GM10847 (cell line): ENCODE data around the gene SAMHD1.

ENCODE experiments used
- POLR2A ChIP-seq: IDR thresholded peaks from 2 replicates; pipeline ENCODE4 v1.6.1; 2011; ENCODE audit not compliant: insufficient read length; ENCODE audit errors: extremely low read depth

The SAMHD1 gene

GRCh38 chr20:36951198-36951978, at the start of gene SAMHD1:
SAMHD1 (minus strand) TSS chr20:36951708; CDS start chr20:36951643, 65 bp downstream.
- TF ChIP-seq POLR2A, result peak; percentile 78

- TF ChIP-seq POLR2A, result no peak
Observed at GRCh38 chr20:36998652-36999051, 47.1 kb upstream of the SAMHD1 start.

DNA sequence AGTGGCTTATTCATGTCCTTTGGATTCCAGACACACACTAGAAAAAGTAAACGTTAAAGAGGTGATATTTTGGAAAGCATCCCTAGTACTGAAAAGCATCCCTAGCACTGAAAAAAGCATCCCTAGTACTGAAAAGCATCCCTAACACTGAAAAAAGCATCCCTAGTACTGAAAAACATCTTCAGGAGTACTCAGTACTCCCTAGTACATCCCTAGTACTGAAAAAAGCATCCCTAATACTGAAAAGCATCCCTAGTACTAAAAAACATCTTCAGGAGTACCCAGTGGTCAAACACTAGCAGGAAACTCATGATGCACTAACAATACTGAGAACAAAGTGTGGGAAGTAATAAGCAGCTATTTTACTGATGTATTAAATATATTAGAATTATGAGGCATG, 45.6 kb upstream of the SAMHD1 start:
- TF ChIP-seq POLR2A, result no peak

GRCh38 chr20:36992802-36993334, 41.4 kb upstream of the SAMHD1 start:
- no peak for TF ChIP-seq POLR2A

DNA sequence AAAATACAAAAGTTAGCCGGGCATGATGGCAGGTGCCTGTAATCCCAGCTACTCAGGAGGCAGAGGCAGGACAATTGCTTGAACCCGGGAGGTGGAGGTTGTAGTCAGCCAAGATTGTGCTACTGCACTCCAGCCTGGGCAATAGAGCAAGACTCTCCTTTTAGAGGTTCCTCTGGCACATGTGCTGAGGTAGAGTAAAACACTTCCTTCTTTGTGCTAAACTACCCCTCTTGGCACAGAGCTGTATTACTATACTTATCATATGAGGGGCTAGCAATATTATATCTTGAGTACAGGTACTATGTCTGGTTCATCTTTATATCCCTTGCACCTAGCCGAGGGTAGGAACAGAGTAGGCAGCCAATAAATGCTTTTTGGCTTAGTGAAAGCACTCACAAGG, 40.2 kb upstream of the SAMHD1 start:
- no peak for TF ChIP-seq POLR2A

GRCh38 chr20:36989797-36990196, 38.3 kb upstream of the SAMHD1 start:
- no peak for TF ChIP-seq POLR2A

DNA sequence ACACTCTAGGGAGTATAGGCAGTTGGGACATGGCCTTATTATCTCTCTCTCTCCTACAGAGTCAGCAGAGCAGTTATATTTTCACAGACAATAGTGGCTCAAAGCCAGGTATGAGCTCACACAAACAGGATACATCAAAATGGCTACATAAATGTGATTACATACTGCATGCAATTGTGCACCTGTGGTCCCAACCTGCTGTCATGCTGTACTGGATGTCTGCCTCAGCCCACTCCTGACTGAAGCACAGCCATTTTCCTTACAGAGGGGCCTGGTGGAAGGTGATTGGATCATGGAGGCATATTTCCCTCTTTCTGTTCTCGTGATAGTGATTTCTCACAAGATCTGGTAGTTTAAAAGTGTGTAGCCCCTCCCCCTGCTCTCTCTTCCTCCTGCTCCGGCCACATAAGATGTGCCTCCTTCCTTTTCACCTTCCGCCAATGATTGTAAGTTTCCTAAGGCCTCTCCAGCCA, 37.0 kb upstream of the SAMHD1 start:
- no peak for TF ChIP-seq POLR2A

GRCh38 chr20:36984257-36984638, 32.7 kb upstream of the SAMHD1 start:
- TF ChIP-seq POLR2A, result no peak

DNA sequence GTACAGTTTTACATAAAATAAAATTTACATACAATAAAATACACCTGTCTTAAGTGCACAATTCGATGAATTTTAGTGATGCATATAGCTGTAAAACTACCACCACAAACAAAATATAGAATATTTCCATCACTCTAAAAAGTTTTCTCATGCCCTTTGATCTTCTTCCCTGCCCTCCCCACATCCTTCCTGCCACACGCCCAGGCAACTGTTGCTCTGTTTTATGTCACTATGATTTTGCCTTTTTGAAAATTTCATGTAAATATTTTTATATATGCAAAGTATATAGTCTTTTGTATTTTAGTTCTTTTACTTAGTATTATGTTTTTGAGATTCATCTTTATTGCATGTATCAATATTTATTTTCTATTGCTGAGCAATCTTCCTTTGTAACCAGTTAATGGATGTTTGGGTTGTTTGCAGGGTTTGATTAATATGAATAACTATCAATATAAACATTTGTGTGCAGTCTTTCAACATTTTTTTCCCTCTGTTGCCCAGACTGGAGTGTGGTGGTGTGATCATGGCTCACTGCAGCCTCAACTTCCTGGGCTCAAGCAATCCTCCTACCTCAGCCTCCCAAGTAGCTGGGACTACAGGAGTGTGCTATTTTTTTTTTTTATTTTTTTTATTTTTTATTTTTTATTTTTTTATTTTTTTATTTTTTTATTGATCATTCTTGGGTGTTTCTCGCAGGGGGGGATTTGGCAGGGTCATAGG, 23.8 kb upstream of the SAMHD1 start:
- TF ChIP-seq POLR2A, result no peak

DNA sequence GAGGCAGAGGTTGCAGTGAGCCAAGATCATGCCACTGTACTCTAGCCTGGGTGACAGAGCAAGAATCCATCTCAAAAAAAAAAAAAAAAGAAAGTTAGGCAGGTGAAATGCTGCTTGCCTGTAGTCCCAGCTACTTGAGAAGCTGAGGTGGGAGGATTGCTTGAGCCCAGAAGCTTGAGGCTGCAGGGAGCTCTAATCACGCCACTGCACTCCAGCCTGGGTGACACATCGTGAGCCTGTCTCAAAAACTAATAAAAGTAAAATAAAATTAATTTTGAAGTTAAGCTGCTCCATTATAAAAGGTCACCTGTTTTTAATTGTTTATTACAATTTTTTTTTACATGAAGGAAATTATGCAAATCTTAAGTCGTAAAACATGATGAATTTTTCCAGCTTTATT, 23.2 kb upstream of the SAMHD1 start:
- no peak for TF ChIP-seq POLR2A

- no peak for TF ChIP-seq POLR2A
Observed at GRCh38 chr20:36971103-36971502, 19.6 kb upstream of the SAMHD1 start.

DNA sequence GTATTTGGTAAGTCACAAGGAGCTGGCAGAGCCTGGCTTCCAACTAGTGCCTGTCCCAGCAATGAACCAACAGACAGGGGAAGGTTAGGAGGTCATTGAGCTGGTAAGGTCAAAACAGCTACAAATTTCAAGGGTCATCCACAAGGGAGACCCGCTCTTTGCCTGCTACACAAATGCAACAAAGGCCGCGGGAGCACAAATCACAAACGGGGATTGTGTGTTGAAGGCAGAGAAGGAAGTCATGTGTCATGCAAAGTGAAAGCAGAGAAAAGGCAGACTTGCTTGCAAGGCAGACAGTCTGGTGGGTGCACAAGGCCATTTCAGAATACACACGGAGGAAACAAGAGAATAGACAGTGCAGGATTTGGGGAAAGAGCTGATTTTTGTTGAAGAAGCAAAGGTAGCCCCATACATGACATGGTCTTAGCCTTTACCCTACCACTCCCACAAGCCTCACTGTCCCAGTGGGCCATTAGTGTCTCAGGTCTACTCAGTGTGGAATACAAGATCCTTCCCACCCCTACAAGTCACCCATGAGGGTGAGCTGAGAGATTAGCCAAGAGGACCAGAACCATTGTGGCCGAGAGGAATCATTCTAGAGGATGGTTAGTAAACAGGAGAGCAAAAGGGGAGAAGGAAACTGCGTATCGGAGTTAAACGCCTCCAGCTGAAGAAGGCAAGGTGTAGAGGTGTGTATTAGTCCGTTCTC, 18.1 kb upstream of the SAMHD1 start:
- no peak for TF ChIP-seq POLR2A

GRCh38 chr20:36969051-36969450, 17.5 kb upstream of the SAMHD1 start:
- no peak for TF ChIP-seq POLR2A

GRCh38 chr20:36967636-36968035, 16.1 kb upstream of the SAMHD1 start:
- no peak for TF ChIP-seq POLR2A

- TF ChIP-seq POLR2A, result no peak
Observed at GRCh38 chr20:36959242-36959641, 7.7 kb upstream of the SAMHD1 start.

DNA sequence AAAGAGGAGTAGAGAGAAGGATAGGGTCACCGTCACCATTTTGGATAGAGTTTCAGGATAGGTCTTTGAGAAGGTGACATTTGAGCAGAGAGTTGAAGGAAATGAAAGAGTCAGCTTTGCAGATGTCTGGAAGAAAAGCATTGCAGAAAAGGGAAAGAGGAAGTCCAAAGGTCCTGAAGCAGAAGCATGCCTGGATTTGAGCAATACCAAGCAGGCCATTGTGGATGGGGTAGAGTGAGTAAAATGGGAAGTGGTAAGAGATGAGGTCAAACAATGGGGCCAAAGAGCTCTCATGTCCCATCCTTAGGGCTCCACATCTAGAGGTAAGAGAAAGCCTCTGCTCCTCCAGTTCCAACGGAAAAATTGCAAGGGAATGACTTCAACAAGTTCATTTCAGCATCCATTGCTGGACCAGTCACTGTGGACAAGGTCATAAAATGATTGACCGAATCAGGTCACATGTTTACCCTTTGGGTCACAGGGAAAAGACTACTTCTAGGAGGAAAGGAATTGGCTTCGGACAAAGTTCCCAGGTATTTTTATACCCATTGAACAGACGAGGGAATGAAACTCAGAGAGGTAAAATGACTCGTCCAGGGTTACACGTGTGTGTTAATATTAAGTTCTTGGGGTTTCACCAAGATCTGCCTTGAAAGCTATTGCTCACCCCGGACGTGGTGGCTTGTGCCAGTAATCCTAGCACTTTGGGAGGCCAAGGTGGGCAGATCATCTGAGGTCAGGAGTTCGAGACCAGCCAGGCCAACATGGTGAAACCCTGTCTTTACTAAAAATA, 6.6 kb upstream of the SAMHD1 start:
- no peak for TF ChIP-seq POLR2A
